HepG2 (cell line): Measurements from ENCODE around the gene NTSR2. TPM values are rescaled to one million over a fixed set of nuclear protein-coding genes. Genes with fewer than 3 reads are reported as not detected.

Experiments used
- ARNT ChIP-seq: fragments of 450-650 bp; IDR thresholded peaks from 2 replicates; pipeline ENCODE4 v1.6.1; 2017
- ATAD3A ChIP-seq: sonication (generic); formaldehyde crosslinking; IDR thresholded peaks from 2 replicates; pipeline ENCODE4 v1.4.0; 2020; ENCODE audit warnings: missing genetic modification reagents
- BCL3 ChIP-seq: sonication (generic); formaldehyde crosslinking; IDR thresholded peaks from 2 replicates; pipeline ENCODE4 v1.5.1; 2020; ENCODE audit warnings: mild to moderate bottlenecking, missing genetic modification reagents, moderate library complexity
- CC2D1A ChIP-seq: sonication (generic); formaldehyde crosslinking; IDR thresholded peaks from 2 replicates; pipeline ENCODE4 v1.8.1; 2023; ENCODE audit warnings: mild to moderate bottlenecking, missing genetic modification reagents
- FIP1L1 ChIP-seq: fragments of 200-400 bp; formaldehyde crosslinking; IDR thresholded peaks from 2 replicates; pipeline ENCODE4 v1.6.1; 2018; ENCODE audit warnings: low read depth, mild to moderate bottlenecking, low read length, moderate library complexity, borderline replicate concordance; ENCODE audit not compliant: insufficient read depth
- MIXL1 ChIP-seq: IDR thresholded peaks from 2 replicates; pipeline ENCODE4 v1.6.1; 2016
- MTERF4 ChIP-seq: sonication (generic); formaldehyde crosslinking; IDR thresholded peaks from 2 replicates; pipeline ENCODE4 v1.8.0; 2023; ENCODE audit warnings: mild to moderate bottlenecking, missing genetic modification reagents
- NONO ChIP-seq, 2 experiments: fragments of 450-650 bp in 1 of 2; sonication (generic) in 1 of 2; formaldehyde crosslinking in 1 of 2; IDR thresholded peaks in 1 of 2; conservative IDR thresholded peaks in 1 of 2; 2 replicates each; pipeline versions ENCODE4 v1.6.1 to v1.8.0; 2017 to 2022; ENCODE audit warnings: mild to moderate bottlenecking in 1 of 2, missing genetic modification reagents in 1 of 2, moderate library complexity in 1 of 2
- NR2F2 ChIP-seq: IDR thresholded peaks from 2 replicates; pipeline ENCODE4 v1.6.1; 2012; ENCODE audit warnings: low read depth, inconsistent platforms, borderline replicate concordance
- PHF8 ChIP-seq: sonication (generic); formaldehyde crosslinking; IDR thresholded peaks from 2 replicates; pipeline ENCODE4 v1.5.0; 2020; ENCODE audit warnings: missing genetic modification reagents
- REXO4 ChIP-seq: sonication (generic); formaldehyde crosslinking; IDR thresholded peaks from 2 replicates; pipeline ENCODE4 v1.8.0; 2022; ENCODE audit warnings: missing genetic modification reagents, mild to moderate bottlenecking, borderline replicate concordance
- SALL1 ChIP-seq: sonication (generic); formaldehyde crosslinking; IDR thresholded peaks from 2 replicates; pipeline ENCODE4 v1.8.0; 2022; ENCODE audit warnings: mild to moderate bottlenecking, missing genetic modification reagents
- ZBTB3 ChIP-seq: sonication (generic); formaldehyde crosslinking; IDR thresholded peaks from 2 replicates; pipeline ENCODE4 v1.4.0; 2020; ENCODE audit warnings: low read depth, mild to moderate bottlenecking, moderate library complexity, missing genetic modification reagents, borderline replicate concordance
- ZBTB40 ChIP-seq, 2 experiments: fragments of 450-650 bp in 1 of 2; sonication (generic) in 1 of 2; formaldehyde crosslinking in 1 of 2; IDR thresholded peaks; 2 replicates each; pipeline versions ENCODE4 v1.6.1 to v1.8.0; 2016 to 2022; ENCODE audit warnings: antibody characterized with exemption in 1 of 2, mild to moderate bottlenecking in 1 of 2, missing genetic modification reagents in 1 of 2
- ZBTB7A ChIP-seq: sonication (generic); formaldehyde crosslinking; IDR thresholded peaks from 2 replicates; pipeline ENCODE4 v1.8.0; 2022; ENCODE audit warnings: mild to moderate bottlenecking, missing genetic modification reagents
- ZFY ChIP-seq: sonication (generic); formaldehyde crosslinking; IDR thresholded peaks from 2 replicates; pipeline ENCODE4 v1.4.0; 2020; ENCODE audit warnings: missing genetic modification reagents
- ZMYM4 ChIP-seq: sonication (generic); formaldehyde crosslinking; IDR thresholded peaks from 2 replicates; pipeline ENCODE4 v1.8.1; 2023; ENCODE audit warnings: mild to moderate bottlenecking, missing genetic modification reagents
- polyA plus RNA-seq, 8 experiments: library from polyadenylated mRNA; depleted of rRNA in 3 of 8; stranded (reverse) in 7 of 8; unstranded in 1 of 8; fragments of >200 nt; fragmentation: Illumina TruSeq in 4 of 8; extraction: Trizol in 4 of 8; gene quantifications; 2 replicates each; pipeline versions ENCODE4 v1.2.1 to v1.2.3, GENCODE V29; 2011 to 2016; ENCODE audit warnings: low read depth in 4 of 8, missing spikeins in 1 of 8, mixed read lengths in 1 of 8; ENCODE audit not compliant: insufficient read depth in 1 of 8
- total RNA-seq, 5 experiments: library from RNA; depleted of rRNA; stranded (reverse); fragments of >200 nt; fragmentation: Illumina TruSeq; extraction: Trizol; gene quantifications; 2 replicates each; pipeline ENCODE4 v1.2.3, GENCODE V29; 2016; ENCODE audit warnings: low read depth in 1 of 5

Gene NTSR2
- total and polyA plus RNA-seq, 2 of the 13 experiments (the other 11 are each of a cell fraction or from before 2014, with no cell fraction given) = not detected

- TF ChIP-seq NONO (IDR thresholded peaks at IDR 0.05) (no peak), NONO (CRISPR knock-in tag; conservative IDR thresholded peaks at IDR 0.05) (no peak), MIXL1 (CRISPR knock-in tag) (no peak), REXO4 (CRISPR knock-in tag) (no peak), SALL1 (CRISPR knock-in tag) (0 out of 2 replicates have a peak, but pooled peaks have one; percentile 40), ZMYM4 (CRISPR knock-in tag) (peak; percentile 46), CC2D1A (CRISPR knock-in tag) (no peak), ARNT (no peak), PHF8 (CRISPR knock-in tag) (peak; percentile 44; the same call in 1 of the 2 replicates), MTERF4 (CRISPR knock-in tag) (peak; percentile 25; the same call in 1 of the 2 replicates), FIP1L1 (no peak), ZBTB40 (IDR thresholded peaks at IDR 0.05) (no peak), ZBTB40 (CRISPR knock-in tag; IDR thresholded peaks at IDR 0.05) (peak; percentile 23; the same call in 1 of the 2 replicates), BCL3 (0 out of 2 replicates have a peak, but pooled peaks have one; percentile 50), ZBTB3 (no peak), ZFY (CRISPR knock-in tag) (peak; percentile 41; the same call in 1 of the 2 replicates), ZBTB7A (CRISPR knock-in tag) (0 out of 2 replicates have a peak, but pooled peaks have one; percentile 52), NR2F2 (peak; percentile 28; the same call in 1 of the 2 replicates), ATAD3A (CRISPR knock-in tag) (no peak)
Observed at GRCh38 chr2:11681722-11682589, 12.0 kb upstream of the NTSR2 start (continued).
